Kidney epithelial cell (primary cell): ENCODE measurements around the gene SWI5. TPM values are rescaled to one million over a fixed set of nuclear protein-coding genes. Genes with fewer than 3 reads are reported as not detected.

Experiments
- DNase-seq: peaks from one replicate; pipeline ENCODE4 v3.0.0-alpha.2; 2010; ENCODE audit warnings: low read depth
- H3K27me3 ChIP-seq: 2 replicates; pipeline ENCODE4 v1.6.0; 2011; ENCODE audit warnings: low read length; ENCODE audit not compliant: control insufficient read depth, insufficient read depth
- H3K36me3 ChIP-seq: 2 replicates; pipeline ENCODE4 v1.5.1; 2011; ENCODE audit warnings: low read length; ENCODE audit not compliant: control insufficient read depth, insufficient read depth
- H3K4me3 ChIP-seq: 2 replicates; pipeline ENCODE4 v1.5.1; 2011; ENCODE audit warnings: low read depth, mild to moderate bottlenecking, control low read depth, low read length
- total RNA-seq: library from RNA; depleted of rRNA; stranded (reverse); fragments of >200 nt; gene quantifications from 2 replicates; pipeline ENCODE4 v1.2.3, GENCODE V29; 2015
- TF ChIP-seq, protein P1 (sequence below): IDR thresholded peaks from 2 replicates; pipeline ENCODE4 v1.5.1; 2011; ENCODE audit warnings: mild to moderate bottlenecking, moderate library complexity, low read length, control low read depth, inconsistent platforms; ENCODE audit not compliant: insufficient read depth, poor library complexity, severe bottlenecking

SWI5 gene
- total RNA-seq, 1 donor from 2014 or later = 45.5 TPM

DNA sequence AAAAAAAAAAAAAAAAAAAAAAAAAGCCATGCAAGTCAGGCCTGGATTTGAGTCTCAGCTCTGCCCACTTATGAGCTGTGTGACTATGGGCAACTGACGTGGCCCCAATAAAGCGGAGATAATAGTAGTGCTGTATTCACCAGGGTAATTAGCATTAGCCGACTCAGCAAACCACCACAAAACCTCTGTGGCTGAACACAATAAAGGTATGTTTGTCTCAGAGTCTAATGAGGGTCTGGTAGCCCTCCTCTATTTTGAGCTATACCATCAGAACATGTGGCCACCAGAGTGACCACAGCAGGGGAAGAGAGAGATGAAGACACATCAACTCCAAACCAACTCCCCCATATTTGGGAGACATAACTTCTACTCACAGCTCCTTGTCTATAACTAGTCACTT is 15.9 kb downstream of the SWI5 start:
- no peak for DNase-seq
- Histone ChIP-seq H3K27me3 (no peaks in the 10 kb centered on the region), H3K4me3 (no peak overlapping the region), H3K36me3 (no peaks in the 10 kb centered on the region)
- TF ChIP-seq, protein P1, sequence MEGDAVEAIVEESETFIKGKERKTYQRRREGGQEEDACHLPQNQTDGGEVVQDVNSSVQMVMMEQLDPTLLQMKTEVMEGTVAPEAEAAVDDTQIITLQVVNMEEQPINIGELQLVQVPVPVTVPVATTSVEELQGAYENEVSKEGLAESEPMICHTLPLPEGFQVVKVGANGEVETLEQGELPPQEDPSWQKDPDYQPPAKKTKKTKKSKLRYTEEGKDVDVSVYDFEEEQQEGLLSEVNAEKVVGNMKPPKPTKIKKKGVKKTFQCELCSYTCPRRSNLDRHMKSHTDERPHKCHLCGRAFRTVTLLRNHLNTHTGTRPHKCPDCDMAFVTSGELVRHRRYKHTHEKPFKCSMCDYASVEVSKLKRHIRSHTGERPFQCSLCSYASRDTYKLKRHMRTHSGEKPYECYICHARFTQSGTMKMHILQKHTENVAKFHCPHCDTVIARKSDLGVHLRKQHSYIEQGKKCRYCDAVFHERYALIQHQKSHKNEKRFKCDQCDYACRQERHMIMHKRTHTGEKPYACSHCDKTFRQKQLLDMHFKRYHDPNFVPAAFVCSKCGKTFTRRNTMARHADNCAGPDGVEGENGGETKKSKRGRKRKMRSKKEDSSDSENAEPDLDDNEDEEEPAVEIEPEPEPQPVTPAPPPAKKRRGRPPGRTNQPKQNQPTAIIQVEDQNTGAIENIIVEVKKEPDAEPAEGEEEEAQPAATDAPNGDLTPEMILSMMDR = no peak

DNA sequence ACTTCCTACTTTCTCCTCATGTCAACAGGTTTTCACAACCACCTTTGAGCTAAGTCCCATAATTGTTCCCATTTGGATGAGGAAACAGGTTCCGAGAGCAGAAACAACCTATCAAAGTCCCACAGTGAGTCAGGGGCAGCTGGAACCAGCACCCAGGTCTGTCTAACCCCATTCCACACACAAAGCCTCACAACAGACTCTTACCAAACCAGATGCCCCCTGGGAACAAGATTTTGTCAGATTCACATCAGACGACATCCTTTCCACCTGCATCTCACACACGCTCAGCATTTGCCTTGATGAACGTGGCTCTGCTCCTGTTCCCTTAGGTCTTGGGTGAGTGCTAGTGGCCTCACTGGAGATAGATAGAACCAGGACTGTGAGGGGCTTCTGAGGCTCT is 17.0 kb downstream of the SWI5 start:
- no peak for DNase-seq
- Histone ChIP-seq H3K36me3 (no peaks in the 10 kb centered on the region), H3K4me3 (no peak overlapping the region), H3K27me3 (no peaks in the 10 kb centered on the region)
- TF ChIP-seq, protein P1 = no peak

DNA sequence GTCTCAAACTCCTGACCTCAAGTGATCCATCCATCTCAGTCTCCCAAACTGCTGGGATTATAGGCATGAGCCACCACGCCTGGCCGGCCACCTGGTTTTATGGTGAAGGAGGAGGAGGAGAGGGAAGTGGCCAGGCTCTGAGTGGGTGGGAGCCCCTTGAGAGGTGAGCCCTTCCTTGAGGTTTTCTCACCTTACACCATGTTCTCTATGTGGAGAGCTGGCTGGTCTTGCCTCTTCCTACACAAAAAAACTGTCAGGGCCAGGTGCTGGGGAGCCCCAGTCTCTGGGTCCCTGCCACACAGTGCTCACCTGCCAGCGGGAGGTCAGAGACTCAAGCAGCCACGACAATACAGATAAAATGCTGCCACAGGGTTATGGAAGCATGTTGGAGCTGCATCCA is 18.1 kb downstream of the SWI5 start:
- no peak for DNase-seq
- no peak overlapping the region for H3K4me3 ChIP-seq
- TF ChIP-seq, protein P1 = no peak
- no peaks in the 10 kb centered on the region for H3K36me3 ChIP-seq
- H3K27me3 ChIP-seq = no peaks in the 10 kb centered on the region

DNA sequence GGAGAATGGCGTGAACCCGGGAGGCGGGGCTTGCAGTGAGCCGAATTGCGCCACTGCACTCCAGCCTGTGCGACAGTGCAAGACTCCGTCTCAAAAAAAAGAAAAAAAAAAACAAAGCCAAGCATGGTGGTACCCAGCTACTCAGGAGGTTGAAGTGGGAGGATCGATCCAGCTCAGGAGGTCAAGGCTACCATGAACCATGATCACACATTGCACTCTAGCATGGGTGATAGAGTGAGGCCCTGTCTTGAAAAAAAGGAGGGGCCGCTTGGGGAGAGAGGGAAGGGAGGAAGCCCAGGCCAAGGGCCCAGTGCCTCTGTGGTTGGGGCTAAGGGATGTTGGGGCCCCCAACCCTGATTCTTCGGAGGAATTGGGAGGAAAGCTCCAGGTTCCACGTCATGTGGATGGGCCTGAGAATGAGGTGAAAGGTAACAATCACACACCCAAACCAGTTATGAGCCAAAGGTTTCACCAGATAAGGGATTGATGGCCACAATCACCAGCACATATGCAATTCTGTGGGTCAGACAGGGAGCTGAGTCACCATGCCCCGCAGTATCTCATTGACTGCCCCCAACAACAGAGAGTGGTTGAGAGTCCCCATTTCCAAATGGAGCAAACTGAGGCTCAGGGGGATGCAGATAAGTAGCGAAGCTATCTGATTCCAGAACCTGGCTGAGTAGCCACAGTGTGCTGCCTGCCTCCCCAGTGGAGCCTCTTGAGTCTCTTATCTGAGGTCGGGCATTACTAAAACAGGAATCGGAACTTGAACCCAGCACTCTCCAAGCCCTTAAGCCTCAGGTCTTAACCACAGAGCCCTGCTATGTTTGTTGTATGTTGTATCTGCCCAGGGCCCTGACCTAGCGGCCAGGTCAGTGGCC is 20.5 kb downstream of the SWI5 start:
- TF ChIP-seq, protein P1 = no peak
- H3K4me3 ChIP-seq = no peak overlapping the region
- no peak for DNase-seq
- H3K27me3 ChIP-seq = no peaks in the 10 kb centered on the region
- H3K36me3 ChIP-seq = no peaks in the 10 kb centered on the region

DNA sequence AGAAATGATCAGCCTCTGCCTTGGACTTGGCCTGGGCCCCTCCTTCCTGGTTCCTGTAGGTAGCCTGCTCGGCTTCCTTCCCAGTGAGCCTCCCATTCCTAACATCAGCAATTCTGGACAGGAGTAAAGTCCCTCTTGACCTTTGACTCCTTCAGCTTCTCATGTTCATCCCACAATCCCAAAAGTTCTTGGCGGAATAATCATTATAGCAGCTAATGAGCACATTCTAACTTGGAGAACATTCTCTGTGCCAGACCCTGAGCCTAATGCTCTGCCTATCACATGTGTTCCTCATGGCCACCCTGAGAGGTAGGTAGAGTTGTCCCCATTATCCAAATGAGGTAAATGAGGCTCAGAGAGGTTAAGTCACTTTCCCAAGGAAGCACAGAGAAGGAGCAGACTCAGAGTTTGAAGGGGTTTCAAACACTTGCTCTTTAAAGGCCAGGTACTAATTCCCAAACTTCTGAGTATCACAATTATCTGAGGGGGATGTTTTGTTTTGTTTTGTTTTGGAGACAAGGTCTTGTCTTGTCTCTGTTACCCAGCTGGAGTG is 21.2 kb downstream of the SWI5 start:
- DNase-seq = no peak
- TF ChIP-seq, protein P1 = no peak
- H3K36me3 ChIP-seq = no peaks in the 10 kb centered on the region
- H3K27me3 ChIP-seq = no peaks in the 10 kb centered on the region
- H3K4me3 ChIP-seq = no peak overlapping the region
